Measurements from ENCODE around the gene NFE2L3. TPM values are rescaled to one million over a fixed set of nuclear protein-coding genes. Genes with fewer than 3 reads are reported as not detected.

The NFE2L3 gene
- total RNA-seq, 1 experiment from 2014 or later: 110 TPM

- DNase-seq (ENCODE audit: low spot score): peak; percentile 59
These were observed 47.5 kb downstream of the NFE2L3 start for GRCh38 chr7:26199301-26200037.

- peak; percentile 60 for DNase-seq (ENCODE audit: low spot score)
These were observed 48.0 kb downstream of the NFE2L3 start for GRCh38 chr7:26200038-26200443.

GRCh38 chr7:26200444-26201246 is 48.6 kb downstream of the NFE2L3 start, which contains the start of gene HNRNPA2B1:
HNRNPA2B1 (minus strand) TSS chr7:26200746; CDS start chr7:26200577, 169 bp downstream.
- peak; percentile 99 for DNase-seq (ENCODE audit: low spot score)

GRCh38 chr7:26201247-26202018 is 49.4 kb downstream of the NFE2L3 start, which contains the start of gene CBX3:
CBX3 (plus strand) TSS chr7:26201745; CDS start chr7:26202999, 1,254 bp downstream.
- DNase-seq (ENCODE audit: low spot score): peak; percentile 93

- peak; percentile 38 for DNase-seq (ENCODE audit: low spot score)
These were observed 50.3 kb downstream of the NFE2L3 start for GRCh38 chr7:26202019-26202990.

- no peak for DNase-seq (ENCODE audit: low spot score)
These were observed 51.0 kb downstream of the NFE2L3 start for GRCh38 chr7:26203016-26203415.

GRCh38 chr7:26208040-26208439 is 56.0 kb downstream of the NFE2L3 start:
- DNase-seq (ENCODE audit: low spot score): no peak

GRCh38 chr7:26212921-26213718 is 61.1 kb downstream of the NFE2L3 start:
- DNase-seq (ENCODE audit: low spot score): no peak

GRCh38 chr7:26213807-26214515 is 62.0 kb downstream of the NFE2L3 start:
- no peak for DNase-seq (ENCODE audit: low spot score)

- no peak for DNase-seq (ENCODE audit: low spot score)
These were observed 64.1 kb downstream of the NFE2L3 start for GRCh38 chr7:26216049-26216448.

- no peak for DNase-seq (ENCODE audit: low spot score)
These were observed 72.4 kb downstream of the NFE2L3 start for GRCh38 chr7:26224359-26224758.

- no peak for DNase-seq (ENCODE audit: low spot score)
These were observed 76.0 kb downstream of the NFE2L3 start for GRCh38 chr7:26227987-26228386.

GRCh38 chr7:26233902-26234511 is 82.0 kb downstream of the NFE2L3 start:
- no peak for DNase-seq (ENCODE audit: low spot score)

Other genes with a start within 250 kb of the NFE2L3 start
- gene HNRNPA2B1, start 48.5 kb downstream of the NFE2L3 start, total RNA-seq (2014; rRNA removed; shearing (Covaris generic)): 257 and 324 TPM in 2 replicates
- 529 and 544 TPM in 2 replicates for gene CBX3, start 49.5 kb downstream of the NFE2L3 start, total RNA-seq (2014; rRNA removed; shearing (Covaris generic))
- 23.2 and 28.9 TPM in 2 replicates for gene SNX10, start 139.7 kb downstream of the NFE2L3 start, total RNA-seq (2014; rRNA removed; shearing (Covaris generic))